ENCODE data around the gene FOXC1. TPM values are rescaled to one million over a fixed set of nuclear protein-coding genes. Genes with fewer than 3 reads are reported as not detected.

Gene FOXC1
- total and polyA plus RNA-seq, 2 of the 13 experiments (the other 11 are each of a cell fraction or from before 2014, with no cell fraction given) = 0.44 to 0.55 TPM

DNA sequence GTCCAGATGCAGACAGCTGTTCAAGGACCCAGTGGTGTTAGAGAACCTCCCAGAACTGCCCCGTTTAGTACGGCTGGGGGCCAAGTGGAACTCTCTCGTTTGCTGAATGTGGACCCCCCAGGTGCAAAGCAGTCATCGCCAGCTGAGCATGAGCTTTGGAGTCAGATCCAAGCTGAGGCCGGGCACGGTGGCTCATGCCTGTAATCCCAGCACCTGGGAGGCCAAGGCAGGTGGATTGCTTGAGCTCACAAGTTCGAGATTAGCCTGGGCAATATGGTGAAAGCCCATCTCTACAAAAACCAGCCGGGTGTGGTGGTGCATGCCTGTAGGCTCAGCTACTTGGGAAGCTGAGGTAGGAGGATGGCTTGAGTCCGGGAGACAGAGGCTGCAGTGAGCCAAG, 29.7 kb downstream of the FOXC1 start:
- H3K4me3 ChIP-seq (replicated peaks in 1 of 3; ENCODE audit: insufficient read depth in 1 of 3, low read depth in 2 of 3, low read length in 3 of 3) = no peak overlapping the region
- H3K9me3 ChIP-seq (ENCODE audit: low read length) = no peaks in the 10 kb centered on the region
- ATAC-seq = no peak
- no peak overlapping the region for H3K4me2 ChIP-seq (ENCODE audit: low read depth, low read length)
- H3K79me2 ChIP-seq (ENCODE audit: insufficient read depth, low read length) = no peaks in the 10 kb centered on the region
- FAIRE-seq = no peak
- no peak for DNase-seq (ENCODE audit: low spot score)
- H3K4me1 ChIP-seq (ENCODE audit: insufficient read depth, low read length) = no peaks in the 10 kb centered on the region
- ChIA-PET CTCF (ENCODE audit: low intra/inter-chr PET ratio, low total read pairs) (no interaction called here), POLR2A (no interaction called here)
- peaks cover 2 to 45% of the 10 kb centered on the region in 2 experiments; a peak in 4 of 5 replicates for H3K36me3 ChIP-seq (replicated peaks in 1 of 2; ENCODE audit: control insufficient read depth in 1 of 2, insufficient read depth in 2 of 2, low read length in 2 of 2)
- TF ChIP-seq ZNF550 (CRISPR knock-in tag; IDR thresholded peaks at IDR 0.05; ENCODE audit: borderline replicate concordance) = no peak
- no peak for TF ChIP-seq HOXA3 (CRISPR knock-in tag; IDR thresholded peaks at IDR 0.05)
- TF ChIP-seq MAZ (IDR thresholded peaks at IDR 0.05; ENCODE audit: borderline replicate concordance, low read depth, low read length) = no peak
- no peak for TF ChIP-seq MAZ (CRISPR knock-in tag; IDR thresholded peaks at IDR 0.05; ENCODE audit: low read depth)
- no peak for TF ChIP-seq ADNP (CRISPR knock-in tag; IDR thresholded peaks at IDR 0.05)
- no peak for TF ChIP-seq TAF15 (IDR thresholded peaks at IDR 0.05; ENCODE audit: low read depth, low read length, poor library complexity, severe bottlenecking)
- no peak for TF ChIP-seq MED8 (CRISPR knock-in tag; IDR thresholded peaks at IDR 0.05; ENCODE audit: insufficient replicate concordance)
- TF ChIP-seq KLF13 (CRISPR knock-in tag; IDR thresholded peaks at IDR 0.05) = no peak
- TF ChIP-seq, protein P1, sequence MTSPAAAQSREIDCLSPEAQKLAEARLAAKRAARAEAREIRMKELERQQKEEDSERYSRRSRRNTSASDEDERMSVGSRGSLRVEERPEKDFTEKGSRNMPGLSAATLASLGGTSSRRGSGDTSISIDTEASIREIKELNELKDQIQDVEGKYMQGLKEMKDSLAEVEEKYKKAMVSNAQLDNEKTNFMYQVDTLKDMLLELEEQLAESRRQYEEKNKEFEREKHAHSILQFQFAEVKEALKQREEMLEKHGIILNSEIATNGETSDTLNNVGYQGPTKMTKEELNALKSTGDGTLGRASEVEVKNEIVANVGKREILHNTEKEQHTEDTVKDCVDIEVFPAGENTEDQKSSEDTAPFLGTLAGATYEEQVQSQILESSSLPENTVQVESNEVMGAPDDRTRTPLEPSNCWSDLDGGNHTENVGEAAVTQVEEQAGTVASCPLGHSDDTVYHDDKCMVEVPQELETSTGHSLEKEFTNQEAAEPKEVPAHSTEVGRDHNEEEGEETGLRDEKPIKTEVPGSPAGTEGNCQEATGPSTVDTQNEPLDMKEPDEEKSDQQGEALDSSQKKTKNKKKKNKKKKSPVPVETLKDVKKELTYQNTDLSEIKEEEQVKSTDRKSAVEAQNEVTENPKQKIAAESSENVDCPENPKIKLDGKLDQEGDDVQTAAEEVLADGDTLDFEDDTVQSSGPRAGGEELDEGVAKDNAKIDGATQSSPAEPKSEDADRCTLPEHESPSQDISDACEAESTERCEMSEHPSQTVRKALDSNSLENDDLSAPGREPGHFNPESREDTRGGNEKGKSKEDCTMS (CRISPR knock-in tag; conservative IDR thresholded peaks at IDR 0.05) = no peak
- no peak overlapping the region for H3K9ac ChIP-seq (ENCODE audit: insufficient read depth, low read depth, low read length)
- WGBS (ENCODE audit: low lambda C conversion rate) = 93% methylated on average over 6 of the region's 9 CpGs
- intact Hi-C loops (cut with micrococcal nuclease; ENCODE audit: unreplicated experiment) = no loop called here
- no peaks in the 10 kb centered on the region for H3K27me3 ChIP-seq (ENCODE audit: control insufficient read depth in 1 of 2, insufficient read depth in 2 of 2, low read length in 2 of 2)
- no TSS peak for BruUV-seq (replicated peaks)
- H4K20me1 ChIP-seq (ENCODE audit: insufficient read depth, low read length) = no peaks in the 10 kb centered on the region; the same call in 1 of the 2 replicates
- no peak overlapping the region for H2AFZ ChIP-seq (ENCODE audit: low read length)
- in situ Hi-C loops (cut with HindIII; ENCODE audit: extremely low pct_ligation_motif_present, low pct_unique_long_range_greater_than_20kb) = no loop called here
- H3K27ac ChIP-seq (ENCODE audit: extremely low read length, insufficient read depth, low read length) = no peak overlapping the region

Measured in HepG2 (cell line).